KMS-11 (cell line): ENCODE results near the gene ZNG1A.
"Not testable (repeated sequence)": the region's sequence is repeated elsewhere in the genome, so short reads cannot be mapped to it uniquely, and the experiment has no call there.

Experiments used
- H2AFZ ChIP-seq: fragments of 200-600 bp; sonication (generic); 2 replicates; pipeline ENCODE4 v1.6.1; 2016; ENCODE audit warnings: antibody characterized with exemption, mixed run types, low read depth
- H3K27ac ChIP-seq: fragments of 200-600 bp; sonication (generic); 2 replicates; pipeline ENCODE4 v1.6.1; 2016; ENCODE audit warnings: mild to moderate bottlenecking, mixed run types
- H3K27me3 ChIP-seq: fragments of 200-600 bp; sonication (generic); 2 replicates; pipeline ENCODE4 v1.6.1; 2017; ENCODE audit warnings: mild to moderate bottlenecking, low read depth, mixed run types, moderate library complexity; ENCODE audit not compliant: insufficient read depth
- H3K36me3 ChIP-seq: fragments of 200-600 bp; sonication (generic); 2 replicates; pipeline ENCODE4 v1.6.1; 2017; ENCODE audit warnings: mild to moderate bottlenecking, mixed run types; ENCODE audit not compliant: insufficient read depth
- H3K4me1 ChIP-seq: fragments of 200-600 bp; sonication (generic); 2 replicates; pipeline ENCODE4 v1.6.1; 2016; ENCODE audit warnings: mild to moderate bottlenecking, low read depth, mixed run types; ENCODE audit not compliant: poor library complexity, severe bottlenecking
- H3K4me2 ChIP-seq: fragments of 200-600 bp; sonication (generic); 2 replicates; pipeline ENCODE4 v1.7.0; 2016; ENCODE audit warnings: mild to moderate bottlenecking, mixed run types
- H3K4me3 ChIP-seq: fragments of 200-600 bp; sonication (generic); IDR thresholded peaks from 2 replicates; pipeline ENCODE4 v1.6.1; 2017; ENCODE audit warnings: low read depth, low read length, mixed read lengths; ENCODE audit not compliant: insufficient read depth
- H3K79me2 ChIP-seq: fragments of 200-600 bp; sonication (generic); 2 replicates; pipeline ENCODE4 v1.6.1; 2016; ENCODE audit warnings: low read depth, mixed run types; ENCODE audit not compliant: insufficient read depth
- H3K9ac ChIP-seq: fragments of 200-600 bp; sonication (generic); 2 replicates; pipeline ENCODE4 v1.6.1; 2016; ENCODE audit warnings: mild to moderate bottlenecking, mixed run types
- H4K20me1 ChIP-seq: fragments of 200-600 bp; sonication (generic); 2 replicates; pipeline ENCODE4 v1.6.1; 2016; ENCODE audit warnings: mild to moderate bottlenecking, mixed run types; ENCODE audit not compliant: insufficient read depth

The ZNG1A gene

DNA sequence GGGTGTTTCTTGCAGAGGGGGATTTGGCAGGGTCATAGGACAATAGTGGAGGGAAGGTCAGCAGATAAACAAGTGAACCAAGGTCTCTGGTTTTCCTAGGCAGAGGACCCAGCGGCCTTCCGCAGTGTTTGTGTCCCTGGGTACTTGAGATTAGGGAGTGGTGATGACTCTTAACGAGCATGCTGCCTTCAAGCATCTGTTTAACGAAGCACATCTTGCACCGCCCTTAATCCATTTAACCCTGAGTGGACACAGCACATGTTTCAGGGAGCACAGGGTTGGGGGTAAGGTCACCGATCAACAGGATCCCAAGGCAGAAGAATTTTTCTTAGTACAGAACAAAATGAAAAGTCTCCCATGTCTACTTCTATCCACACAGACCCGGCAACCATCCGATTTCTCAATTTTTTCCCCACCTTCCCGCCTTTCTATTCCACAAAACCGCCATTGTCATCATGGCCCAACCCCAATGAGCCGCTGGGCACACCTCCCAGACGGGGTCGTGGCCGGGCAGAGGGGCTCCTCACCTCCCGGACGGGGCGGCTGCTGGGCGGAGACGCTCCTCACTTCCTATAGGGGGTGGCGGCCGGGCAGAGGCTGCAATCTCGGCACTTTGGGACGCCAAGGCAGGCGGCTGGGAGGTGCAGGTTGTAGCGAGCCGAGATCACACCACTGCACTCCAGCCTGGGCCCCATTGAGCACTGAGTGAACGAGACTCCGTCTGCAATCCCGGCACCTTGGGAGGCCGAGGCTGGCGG lies 95.7 kb downstream of the ZNG1A start:
- not testable (repeated sequence) for H3K4me3 ChIP-seq, H3K9ac ChIP-seq, H3K4me2 ChIP-seq, H3K79me2 ChIP-seq, H3K27me3 ChIP-seq, H3K36me3 ChIP-seq, H3K4me1 ChIP-seq, H2AFZ ChIP-seq, H4K20me1 ChIP-seq, H3K27ac ChIP-seq

GRCh38 chr9:78333-78732 lies 100.5 kb downstream of the ZNG1A start:
- not testable (repeated sequence) for H3K4me3 ChIP-seq, H2AFZ ChIP-seq, H3K4me1 ChIP-seq, H3K79me2 ChIP-seq, H3K27ac ChIP-seq, H3K9ac ChIP-seq, H3K36me3 ChIP-seq, H3K4me2 ChIP-seq, H4K20me1 ChIP-seq, H3K27me3 ChIP-seq

- not testable (repeated sequence) for H3K4me1 ChIP-seq, H3K4me2 ChIP-seq, H2AFZ ChIP-seq, H3K9ac ChIP-seq, H3K27me3 ChIP-seq, H3K4me3 ChIP-seq, H3K79me2 ChIP-seq, H3K27ac ChIP-seq, H3K36me3 ChIP-seq, H4K20me1 ChIP-seq
These were observed 102.5 kb downstream of the ZNG1A start for GRCh38 chr9:76389-76788.

DNA sequence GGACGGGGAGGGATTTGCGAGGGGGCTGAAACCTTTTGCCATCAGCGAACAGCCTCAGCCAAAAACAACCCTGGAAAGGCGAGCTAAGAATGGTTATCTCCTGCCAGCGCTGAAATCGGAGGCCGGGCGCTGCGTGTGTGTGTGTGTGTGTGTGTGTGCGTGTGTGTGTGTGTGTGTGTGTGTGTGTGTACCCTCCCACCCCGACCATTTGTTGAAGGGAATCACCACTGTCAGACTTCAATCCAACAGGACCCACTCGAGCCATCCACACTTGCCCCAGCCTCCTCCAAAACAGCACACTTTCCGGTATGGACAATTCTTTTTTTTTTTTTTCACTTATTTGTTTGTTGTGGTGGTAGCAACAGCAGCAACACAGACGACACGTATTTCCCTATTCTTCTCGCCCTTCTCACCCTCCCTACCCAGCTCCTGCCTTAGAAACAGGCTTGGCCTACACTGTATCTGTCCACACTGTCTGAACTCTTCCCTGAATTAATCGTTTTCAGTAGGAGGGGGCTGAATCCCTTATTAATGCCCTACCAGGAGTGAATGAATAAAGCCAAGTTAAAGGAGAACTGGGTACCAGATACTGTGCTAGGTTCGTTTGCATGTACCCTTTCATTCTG lies 104.8 kb downstream of the ZNG1A start:
- not testable (repeated sequence) for H3K79me2 ChIP-seq, H2AFZ ChIP-seq, H3K27me3 ChIP-seq, H3K4me3 ChIP-seq, H3K4me2 ChIP-seq, H3K9ac ChIP-seq, H3K27ac ChIP-seq, H3K36me3 ChIP-seq, H4K20me1 ChIP-seq, H3K4me1 ChIP-seq

DNA sequence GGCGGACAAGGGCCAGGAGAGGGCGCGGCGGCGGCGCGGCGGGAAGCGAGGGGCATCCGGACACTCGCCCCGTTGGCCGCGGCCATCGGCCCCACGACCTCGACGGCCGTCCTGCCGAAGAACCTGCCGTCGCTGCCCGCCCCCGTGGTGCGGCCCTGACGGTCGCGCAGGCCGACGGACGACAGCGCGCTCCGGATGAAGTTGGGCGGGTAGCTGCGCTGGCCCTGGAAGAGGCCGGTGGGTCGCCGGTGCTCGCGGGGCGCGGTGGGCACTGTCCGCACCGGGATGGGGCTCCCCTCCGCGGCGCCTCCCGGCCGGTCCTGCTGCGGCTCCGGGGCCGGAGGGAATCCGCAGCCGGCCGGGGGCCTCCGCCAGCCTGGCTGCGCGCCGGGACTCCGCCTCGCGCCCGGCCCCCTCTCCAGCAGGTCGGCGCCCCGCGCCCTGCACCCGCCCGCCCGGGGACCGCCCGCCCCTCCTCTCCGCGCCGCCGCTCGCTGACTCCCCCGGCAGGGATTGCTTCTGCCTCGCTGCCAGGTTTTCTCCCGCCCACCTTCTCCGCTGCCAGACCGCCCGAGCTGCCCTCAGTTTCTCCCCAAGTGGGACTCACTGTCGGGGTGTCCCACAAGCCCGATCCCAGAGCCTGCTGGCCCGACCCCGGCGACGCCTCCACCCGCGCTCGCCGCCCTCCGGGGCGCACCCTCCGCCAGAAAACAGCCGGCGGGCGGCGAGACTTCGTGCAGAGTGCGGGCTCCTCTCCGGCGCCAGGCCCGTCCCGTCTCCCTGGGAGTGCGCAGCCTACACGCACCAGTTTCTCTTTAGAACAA lies 105.6 kb downstream of the ZNG1A start:
- H3K9ac ChIP-seq, H3K36me3 ChIP-seq, H3K27me3 ChIP-seq, H3K4me2 ChIP-seq, H2AFZ ChIP-seq, H3K27ac ChIP-seq, H4K20me1 ChIP-seq, H3K4me3 ChIP-seq, H3K4me1 ChIP-seq, H3K79me2 ChIP-seq: not testable (repeated sequence)
